Activated naive CD8-positive, alpha-beta T cell treated with anti-CD3 and anti-CD28 coated beads, Interleukin-2, amount 50 U/mL, for 24 hours (primary cell): ENCODE data around the gene ENTPD6.
A peak's percentile ranks its signal among the peaks of the same experiment; 100 is the strongest.
"Not testable (repeated sequence)": the region's sequence is repeated elsewhere in the genome, so short reads cannot be mapped to it uniquely, and the experiment has no call there.

Source experiments
- ATAC-seq: fragments of 150-1000 bp; cut with Tn5 transposase; one replicate; pipeline ENCODE4 v1.10.0; 2021
- DNase-seq: peaks from one replicate; pipeline ENCODE4 v3.0.0; 2021
- H3K27ac Mint-ChIP-seq: one replicate; pipeline ENCODE4 v1.8.0; 2021; ENCODE audit warnings: mild to moderate bottlenecking, mixed read lengths
- H3K27me3 Mint-ChIP-seq: one replicate; pipeline ENCODE4 v1.8.0; 2021; ENCODE audit warnings: mixed read lengths
- H3K36me3 Mint-ChIP-seq: one replicate; pipeline ENCODE4 v1.8.0; 2021; ENCODE audit warnings: low read depth, mixed read lengths
- H3K4me1 Mint-ChIP-seq: one replicate; pipeline ENCODE4 v1.8.0; 2021; ENCODE audit warnings: mixed read lengths
- H3K4me3 Mint-ChIP-seq: one replicate; pipeline ENCODE4 v1.8.0; 2021; ENCODE audit warnings: mild to moderate bottlenecking, moderate library complexity, mixed read lengths
- H3K9me3 Mint-ChIP-seq: one replicate; pipeline ENCODE4 v1.8.0; 2021; ENCODE audit warnings: mixed read lengths

The ENTPD6 gene

GRCh38 chr20:25233016-25233772, 37.7 kb downstream of the ENTPD6 start:
- Mint-ChIP-seq H3K36me3 (no peaks in the 10 kb centered on the region), H3K4me3 (no peak overlapping the region), H3K27ac (no peak overlapping the region), H3K9me3 (no peaks in the 10 kb centered on the region), H3K27me3 (peaks cover 11% of the 10 kb centered on the region), H3K4me1 (peaks cover 18% of the 10 kb centered on the region)
- ATAC-seq (no peak), DNase-seq (no peak)

- H3K27ac Mint-ChIP-seq, ATAC-seq, H3K9me3 Mint-ChIP-seq, DNase-seq, H3K36me3 Mint-ChIP-seq, H3K4me3 Mint-ChIP-seq: not testable (repeated sequence)
- Mint-ChIP-seq H3K27me3 (peaks cover 11% of the 10 kb centered on the region), H3K4me1 (peaks cover 28% of the 10 kb centered on the region)
These were observed 38.7 kb downstream of the ENTPD6 start for GRCh38 chr20:25234009-25234849.

- no peak overlapping the region for H3K27ac Mint-ChIP-seq
- peaks cover 13% of the 10 kb centered on the region for H3K27me3 Mint-ChIP-seq
- H3K36me3 Mint-ChIP-seq, result no peaks in the 10 kb centered on the region
- H3K4me3 Mint-ChIP-seq, result no peak overlapping the region
- peaks cover 30% of the 10 kb centered on the region for H3K4me1 Mint-ChIP-seq
- no peaks in the 10 kb centered on the region for H3K9me3 Mint-ChIP-seq
- ATAC-seq (no peak), DNase-seq (no peak)
These were observed 41.2 kb downstream of the ENTPD6 start for GRCh38 chr20:25236450-25237304.

- Mint-ChIP-seq H3K9me3 (no peaks in the 10 kb centered on the region), H3K27ac (peak overlapping the region; percentile 97)
These were observed 42.3 kb downstream of the ENTPD6 start for GRCh38 chr20:25237610-25238318.

GRCh38 chr20:25238319-25239037, 43.0 kb downstream of the ENTPD6 start:
- Mint-ChIP-seq H3K36me3 (no peaks in the 10 kb centered on the region), H3K27me3 (peaks cover 13% of the 10 kb centered on the region), H3K4me1 (peaks cover 30% of the 10 kb centered on the region), H3K27ac (peak overlapping the region; percentile 97), H3K9me3 (no peaks in the 10 kb centered on the region), H3K4me3 (peak overlapping the region; percentile 68)
- ATAC-seq (no peak), DNase-seq (no peak)

More at GRCh38 chr20:25237610-25238318, 42.3 kb downstream of the ENTPD6 start:
- Mint-ChIP-seq H3K36me3 (no peaks in the 10 kb centered on the region), H3K4me1 (peaks cover 30% of the 10 kb centered on the region), H3K27me3 (peaks cover 13% of the 10 kb centered on the region), H3K4me3 (peak overlapping the region; percentile 68)
- ATAC-seq (peak; percentile 98), DNase-seq (peak; percentile 64)

- no peaks in the 10 kb centered on the region for H3K36me3 Mint-ChIP-seq
- peaks cover 30% of the 10 kb centered on the region for H3K4me1 Mint-ChIP-seq
- H3K27ac Mint-ChIP-seq, result peak overlapping the region; percentile 97
- no peaks in the 10 kb centered on the region for H3K9me3 Mint-ChIP-seq
- ATAC-seq (no peak), DNase-seq (no peak)
- no peak overlapping the region for H3K4me3 Mint-ChIP-seq
- H3K27me3 Mint-ChIP-seq, result peaks cover 10% of the 10 kb centered on the region
These were observed 44.2 kb downstream of the ENTPD6 start for GRCh38 chr20:25239387-25240370.

GRCh38 chr20:25240851-25241658, 45.5 kb downstream of the ENTPD6 start:
- not testable (repeated sequence) for H3K9me3 Mint-ChIP-seq, H3K36me3 Mint-ChIP-seq, H3K27ac Mint-ChIP-seq, H3K27me3 Mint-ChIP-seq, H3K4me3 Mint-ChIP-seq, DNase-seq, ATAC-seq
- H3K4me1 Mint-ChIP-seq, result peaks cover 31% of the 10 kb centered on the region

- not testable (repeated sequence) for H3K27ac Mint-ChIP-seq, H3K36me3 Mint-ChIP-seq, DNase-seq, H3K27me3 Mint-ChIP-seq, H3K4me3 Mint-ChIP-seq, H3K9me3 Mint-ChIP-seq, ATAC-seq
- H3K4me1 Mint-ChIP-seq, result peaks cover 36% of the 10 kb centered on the region
These were observed 46.1 kb downstream of the ENTPD6 start for GRCh38 chr20:25241659-25241955.

- no peaks in the 10 kb centered on the region for H3K36me3 Mint-ChIP-seq
- no peak overlapping the region for H3K27ac Mint-ChIP-seq
- ATAC-seq (no peak), DNase-seq (no peak)
- H3K27me3 Mint-ChIP-seq, result peaks cover 6% of the 10 kb centered on the region
- no peak overlapping the region for H3K4me3 Mint-ChIP-seq
- H3K9me3 Mint-ChIP-seq, result no peaks in the 10 kb centered on the region
- peaks cover 38% of the 10 kb centered on the region for H3K4me1 Mint-ChIP-seq
These were observed 46.7 kb downstream of the ENTPD6 start for GRCh38 chr20:25242231-25242630.

GRCh38 chr20:25243416-25243979, 48.0 kb downstream of the ENTPD6 start:
- Mint-ChIP-seq H3K9me3 (no peaks in the 10 kb centered on the region), H3K27me3 (peaks cover 6% of the 10 kb centered on the region), H3K27ac (no peak overlapping the region), H3K4me3 (no peak overlapping the region), H3K36me3 (no peaks in the 10 kb centered on the region), H3K4me1 (peaks cover 28% of the 10 kb centered on the region)
- DNase-seq (no peak), ATAC-seq (no peak)

- H3K36me3 Mint-ChIP-seq, result no peaks in the 10 kb centered on the region
- DNase-seq (no peak), ATAC-seq (no peak)
- H3K27ac Mint-ChIP-seq, result no peak overlapping the region
- H3K27me3 Mint-ChIP-seq, result peaks cover 6% of the 10 kb centered on the region
- H3K4me3 Mint-ChIP-seq, result no peak overlapping the region
- peaks cover 27% of the 10 kb centered on the region for H3K4me1 Mint-ChIP-seq
- H3K9me3 Mint-ChIP-seq, result no peaks in the 10 kb centered on the region
These were observed 49.5 kb downstream of the ENTPD6 start for GRCh38 chr20:25244976-25245375.

GRCh38 chr20:25245461-25245860, 49.9 kb downstream of the ENTPD6 start:
- no peaks in the 10 kb centered on the region for H3K9me3 Mint-ChIP-seq
- peaks cover 6% of the 10 kb centered on the region for H3K27me3 Mint-ChIP-seq
- ATAC-seq, result no peak
- DNase-seq, result no peak
- no peak overlapping the region for H3K27ac Mint-ChIP-seq
- H3K4me3 Mint-ChIP-seq, result no peak overlapping the region
- H3K4me1 Mint-ChIP-seq, result peaks cover 32% of the 10 kb centered on the region
- H3K36me3 Mint-ChIP-seq, result no peaks in the 10 kb centered on the region
